ENCODE data around the gene ZSWIM1. TPM values are rescaled to one million over a fixed set of nuclear protein-coding genes. Genes with fewer than 3 reads are reported as not detected.
A peak's percentile ranks its signal among the peaks of the same experiment; 100 is the strongest.

ZSWIM1 gene
- total and polyA plus RNA-seq, 2 of the 8 experiments (the other 6 are each of a cell fraction or from before 2014, with no cell fraction given): 14.1 to 15.6 TPM

DNA sequence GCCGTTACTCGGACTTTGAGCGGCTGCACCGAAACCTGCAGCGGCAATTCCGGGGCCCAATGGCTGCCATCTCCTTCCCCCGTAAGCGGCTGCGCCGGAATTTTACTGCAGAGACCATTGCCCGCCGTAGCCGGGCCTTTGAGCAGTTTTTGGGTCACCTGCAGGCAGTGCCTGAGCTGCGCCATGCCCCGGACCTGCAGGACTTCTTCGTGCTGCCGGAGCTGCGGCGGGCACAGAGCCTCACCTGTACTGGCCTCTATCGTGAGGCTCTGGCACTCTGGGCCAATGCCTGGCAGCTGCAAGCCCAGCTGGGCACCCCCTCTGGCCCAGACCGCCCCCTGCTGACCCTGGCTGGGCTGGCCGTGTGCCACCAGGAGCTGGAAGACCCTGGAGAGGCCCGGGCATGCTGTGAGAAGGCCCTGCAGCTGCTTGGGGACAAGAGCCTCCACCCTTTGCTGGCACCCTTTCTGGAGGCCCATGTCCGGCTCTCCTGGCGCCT is 40.3 kb upstream of the ZSWIM1 start:
- Histone ChIP-seq H3K27me3 (replicated peaks in 1 of 4; ENCODE audit: control insufficient read depth in 3 of 4, extremely low read depth in 1 of 4, insufficient read depth in 3 of 4, low read length in 3 of 4) (no peaks in the 10 kb centered on the region), H3K18ac (ENCODE audit: extremely low read depth, low read length) (no peak overlapping the region), H2AK5ac (ENCODE audit: low read depth, low read length) (no peak overlapping the region), H4K8ac (ENCODE audit: extremely low read depth, insufficient read depth, low read length) (peak overlapping the region; percentile 28; the same call in 1 of the 2 replicates), H4K20me1 (replicated peaks in 1 of 2; ENCODE audit: control insufficient read depth in 1 of 2, insufficient read depth in 2 of 2, low read length in 2 of 2) (peaks cover 0 to 1% of the 10 kb centered on the region in 2 experiments), H3K79me1 (ENCODE audit: low read depth, low read length) (peaks cover 4% of the 10 kb centered on the region; the same call in 1 of the 2 replicates), H2BK120ac (replicated peaks; ENCODE audit: low read depth, low read length) (no peak overlapping the region), H3K4me3 (ENCODE audit: extremely low read depth in 1 of 4, insufficient read depth in 2 of 4, low read depth in 3 of 4, low read length in 4 of 4) (no peak overlapping the region), H3K14ac (ENCODE audit: insufficient read length) (no peak overlapping the region), H2BK5ac (ENCODE audit: low read depth, low read length) (no peak overlapping the region), H2BK20ac (ENCODE audit: low read length) (no peak overlapping the region), H4K5ac (ENCODE audit: insufficient read length, low read depth, low read length) (no peak overlapping the region), H3K36me3 (ENCODE audit: control insufficient read depth in 2 of 4, insufficient read depth in 4 of 4, low read length in 3 of 4) (peaks cover 15 to 47% (median 28%) of the 10 kb centered on the region in 4 experiments), H3K23ac (ENCODE audit: insufficient read length) (no peak overlapping the region), H3K27ac (ENCODE audit: low read depth, low read length) (no peak overlapping the region), H2AFZ (ENCODE audit: low read length) (no peak overlapping the region), H3K4me2 (ENCODE audit: insufficient read depth in 1 of 2, low read depth in 2 of 2, low read length in 2 of 2) (no peak overlapping the region), H3K4me1 (replicated peaks in 1 of 4; ENCODE audit: control insufficient read depth in 3 of 4, insufficient read depth in 4 of 4, low read length in 3 of 4) (no peaks in the 10 kb centered on the region), H3K9ac (replicated peaks in 1 of 4; ENCODE audit: extremely low read depth in 1 of 4, low read depth in 3 of 4, low read length in 3 of 4) (no peak overlapping the region), H2BK12ac (ENCODE audit: low read depth, low read length) (no peak overlapping the region), H3K23me2 (ENCODE audit: low read depth, low read length) (no peaks in the 10 kb centered on the region), H4K91ac (replicated peaks; ENCODE audit: insufficient read length, low read length) (no peak overlapping the region), H3K79me2 (ENCODE audit: control insufficient read depth in 1 of 2, insufficient read depth in 2 of 2, low read length in 2 of 2) (0 out of 4 replicates have a peak, but pooled peaks cover 0 to under 1% of the 10 kb centered on the region in 2 experiments), H3K56ac (replicated peaks; ENCODE audit: insufficient read length, low read depth, low read length) (no peak overlapping the region), H2BK15ac (ENCODE audit: low read length) (no peak overlapping the region), H3K9me3 (ENCODE audit: insufficient read depth in 2 of 2, low read depth in 1 of 2, low read length in 1 of 2) (no peaks in the 10 kb centered on the region), H3K4ac (replicated peaks; ENCODE audit: insufficient read length, low read depth, low read length) (no peak overlapping the region)
- ChIA-PET CTCF (ENCODE audit: partially characterized antibody) (interaction anchor here (1.1 to 3.1 kb wide), 10 partner anchors 10 to 130 kb away, joined by 3 to 9 read pairs (median 6); partner anchors contain the start of gene ZSWIM1), POLR2A (ENCODE audit: partially characterized antibody) (interaction anchor here (0.7 to 13.8 kb wide), 19 partner anchors 8 to 96 kb away, joined by 3 to 178 read pairs (median 5); partner anchors contain the start of genes ACOT8, PCIF1 and ZSWIM3)
- FAIRE-seq (no peak), DNase-seq (ENCODE audit: low read depth in 1 of 2, low spot score in 2 of 2) (no peak)
- peak in 1 of 2 experiments; percentile 22; a peak in 1 of 4 replicates for TF ChIP-seq RAD21 (IDR thresholded peaks at IDR 0.05 in 1 of 2, conservative IDR thresholded peaks at IDR 0.05 in 1 of 2; ENCODE audit: low read depth in 2 of 2, low read length in 2 of 2)
- no peak for TF ChIP-seq SRF (IDR thresholded peaks at IDR 0.05; ENCODE audit: low read depth, low read length)
- WGBS, 2 experiments (ENCODE audit: extremely low coverage in 1 of 2, insufficient coverage in 1 of 2, insufficient read length in 1 of 2, insufficient replicate concordance in 2 of 2, low coverage in 1 of 2, low lambda C conversion rate in 2 of 2, missing lambda C conversion rate in 1 of 2): 93% methylated on average over 23 of the region's 25 CpGs; no CpG with 5 or more reads in 1 of the 2 experiments

Measured in H1 (cell line).